Ishikawa (cell line): ENCODE data around the gene BCKDK.
A peak's percentile ranks its signal among the peaks of the same experiment; 100 is the strongest.

Experiments
- CEBPB ChIP-seq: IDR thresholded peaks from 2 replicates; pipeline ENCODE4 v1.6.1; 2012
- CREB1 ChIP-seq: IDR thresholded peaks from 2 replicates; pipeline ENCODE4 v1.6.1; 2012; ENCODE audit warnings: low read depth
- EGR1 ChIP-seq: IDR thresholded peaks from 2 replicates; pipeline ENCODE4 v1.6.1; 2012
- EP300 ChIP-seq: IDR thresholded peaks from 2 replicates; pipeline ENCODE4 v1.6.1; 2012; ENCODE audit warnings: borderline replicate concordance
- FOXM1 ChIP-seq: IDR thresholded peaks from 2 replicates; pipeline ENCODE4 v1.6.1; 2012; ENCODE audit warnings: low read depth, borderline replicate concordance
- MAX ChIP-seq: IDR thresholded peaks from 2 replicates; pipeline ENCODE4 v1.6.1; 2012
- NFIC ChIP-seq: IDR thresholded peaks from 2 replicates; pipeline ENCODE4 v1.6.1; 2012
- RAD21 ChIP-seq: IDR thresholded peaks from 2 replicates; pipeline ENCODE4 v1.6.1; 2012; ENCODE audit warnings: low read depth
- TAF1 ChIP-seq: IDR thresholded peaks from 2 replicates; pipeline ENCODE4 v1.6.1; 2012; ENCODE audit warnings: low read depth, mild to moderate bottlenecking
- TCF12 ChIP-seq: IDR thresholded peaks from 2 replicates; pipeline ENCODE4 v1.6.1; 2012; ENCODE audit warnings: low read depth
- TEAD4 ChIP-seq: IDR thresholded peaks from 2 replicates; pipeline ENCODE4 v1.6.1; 2012
- USF1 ChIP-seq: IDR thresholded peaks from 2 replicates; pipeline ENCODE4 v1.6.1; 2012
- YY1 ChIP-seq: IDR thresholded peaks from 2 replicates; pipeline ENCODE4 v1.6.1; 2012; ENCODE audit warnings: low read depth
- ZBTB7A ChIP-seq: IDR thresholded peaks from 2 replicates; pipeline ENCODE4 v1.6.1; 2012; ENCODE audit warnings: low read depth
- TF ChIP-seq, protein P1 (sequence below): IDR thresholded peaks from 2 replicates; pipeline ENCODE4 v1.6.1; 2012; ENCODE audit warnings: low read depth, mild to moderate bottlenecking

The BCKDK gene

GRCh38 chr16:31094088-31094423 lies 14.1 kb upstream of the BCKDK start:
- TF ChIP-seq TEAD4 (no peak), TCF12 (no peak), YY1 (no peak), FOXM1 (no peak), NFIC (no peak), CREB1 (no peak), RAD21 (no peak), USF1 (no peak), CEBPB (no peak), EGR1 (no peak), TAF1 (no peak), MAX (no peak), EP300 (no peak), ZBTB7A (no peak)
- TF ChIP-seq, protein P1, sequence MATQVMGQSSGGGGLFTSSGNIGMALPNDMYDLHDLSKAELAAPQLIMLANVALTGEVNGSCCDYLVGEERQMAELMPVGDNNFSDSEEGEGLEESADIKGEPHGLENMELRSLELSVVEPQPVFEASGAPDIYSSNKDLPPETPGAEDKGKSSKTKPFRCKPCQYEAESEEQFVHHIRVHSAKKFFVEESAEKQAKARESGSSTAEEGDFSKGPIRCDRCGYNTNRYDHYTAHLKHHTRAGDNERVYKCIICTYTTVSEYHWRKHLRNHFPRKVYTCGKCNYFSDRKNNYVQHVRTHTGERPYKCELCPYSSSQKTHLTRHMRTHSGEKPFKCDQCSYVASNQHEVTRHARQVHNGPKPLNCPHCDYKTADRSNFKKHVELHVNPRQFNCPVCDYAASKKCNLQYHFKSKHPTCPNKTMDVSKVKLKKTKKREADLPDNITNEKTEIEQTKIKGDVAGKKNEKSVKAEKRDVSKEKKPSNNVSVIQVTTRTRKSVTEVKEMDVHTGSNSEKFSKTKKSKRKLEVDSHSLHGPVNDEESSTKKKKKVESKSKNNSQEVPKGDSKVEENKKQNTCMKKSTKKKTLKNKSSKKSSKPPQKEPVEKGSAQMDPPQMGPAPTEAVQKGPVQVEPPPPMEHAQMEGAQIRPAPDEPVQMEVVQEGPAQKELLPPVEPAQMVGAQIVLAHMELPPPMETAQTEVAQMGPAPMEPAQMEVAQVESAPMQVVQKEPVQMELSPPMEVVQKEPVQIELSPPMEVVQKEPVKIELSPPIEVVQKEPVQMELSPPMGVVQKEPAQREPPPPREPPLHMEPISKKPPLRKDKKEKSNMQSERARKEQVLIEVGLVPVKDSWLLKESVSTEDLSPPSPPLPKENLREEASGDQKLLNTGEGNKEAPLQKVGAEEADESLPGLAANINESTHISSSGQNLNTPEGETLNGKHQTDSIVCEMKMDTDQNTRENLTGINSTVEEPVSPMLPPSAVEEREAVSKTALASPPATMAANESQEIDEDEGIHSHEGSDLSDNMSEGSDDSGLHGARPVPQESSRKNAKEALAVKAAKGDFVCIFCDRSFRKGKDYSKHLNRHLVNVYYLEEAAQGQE: no peak

DNA sequence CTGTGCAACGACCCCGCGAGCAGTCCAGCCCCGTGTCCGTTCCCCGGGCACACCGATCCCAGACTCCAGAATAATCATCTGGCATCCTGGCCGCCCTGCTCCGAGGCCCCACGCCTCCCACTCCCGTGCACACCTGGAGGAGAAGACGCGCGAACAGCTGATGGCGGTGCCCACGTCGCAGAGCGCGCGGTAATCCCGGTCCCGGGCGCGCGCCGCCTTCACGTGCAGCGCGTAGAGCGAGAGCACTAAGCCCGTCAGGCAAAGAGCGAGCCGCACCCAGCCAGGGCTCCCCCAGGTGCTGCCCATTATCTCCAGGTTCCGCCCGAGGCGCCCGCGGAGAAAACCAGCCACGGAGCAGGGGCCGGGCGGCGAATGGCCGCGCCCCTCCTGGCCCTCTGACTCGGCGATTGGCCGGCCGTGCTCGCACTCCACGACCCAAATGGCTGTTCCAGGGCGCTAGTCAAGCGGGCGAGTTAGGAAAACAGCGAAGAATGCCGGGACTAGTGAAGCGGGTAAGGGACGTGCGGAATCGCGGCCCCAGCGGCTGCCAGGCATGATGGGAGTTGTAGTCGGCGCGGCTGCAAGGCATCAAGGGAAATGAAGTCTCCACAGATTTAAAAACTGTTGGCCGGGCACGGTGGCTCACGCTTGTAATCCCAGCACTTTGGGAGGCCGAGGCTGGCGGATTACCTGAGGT lies 13.6 kb upstream of the BCKDK start, which contains the start of gene VKORC1:
Gene VKORC1, minus strand, starts transcription at position 374 of the 697 bp plus-strand sequence. Its CDS starts 68 bp downstream, at position 306.
- TF ChIP-seq EGR1 (no peak), ZBTB7A (no peak), USF1 (peak; percentile 23; the same call in 1 of the 2 replicates), TCF12 (peak; percentile 33), TEAD4 (peak; percentile 77), CEBPB (no peak), EP300 (peak; percentile 40; the same call in 1 of the 2 replicates), NFIC (0 out of 2 replicates have a peak, but pooled peaks have one; percentile 8), YY1 (peak; percentile 76; the same call in 1 of the 2 replicates), TAF1 (peak; percentile 72), MAX (peak; percentile 94), CREB1 (no peak), RAD21 (no peak), FOXM1 (peak; percentile 55; the same call in 1 of the 2 replicates)
- TF ChIP-seq, protein P1: no peak

- no peak for TF ChIP-seq TAF1
- TF ChIP-seq TCF12: no peak
- no peak for TF ChIP-seq EGR1
- no peak for TF ChIP-seq CEBPB
- TF ChIP-seq RAD21: no peak
- no peak for TF ChIP-seq CREB1
- no peak for TF ChIP-seq EP300
- no peak for TF ChIP-seq YY1
These were observed 8.1 kb upstream of the BCKDK start for GRCh38 chr16:31099860-31100638.

- TF ChIP-seq MAX (peak; percentile 41), ZBTB7A (peak; percentile 77; the same call in 1 of the 2 replicates), NFIC (no peak; the same call in 1 of the 2 replicates), CREB1 (no peak), USF1 (no peak), TAF1 (no peak), TCF12 (no peak), RAD21 (peak; percentile 58; the same call in 1 of the 2 replicates), TEAD4 (no peak)
These were observed 2.4 kb upstream of the BCKDK start for GRCh38 chr16:31105677-31106213.
